EH (cell line): ENCODE measurements around the gene ZBTB38.

Experiments
- DNase-seq: peaks from one replicate; pipeline ENCODE4 v3.0.0-alpha.2; 2015; ENCODE audit warnings: low read depth

The ZBTB38 gene

GRCh38 chr3:141337523-141337854 is 30.8 kb upstream of the ZBTB38 start:
- DNase-seq, result no peak

- no peak for DNase-seq
Observed at GRCh38 chr3:141337991-141338390, 30.3 kb upstream of the ZBTB38 start.

GRCh38 chr3:141338881-141339280 is 29.4 kb upstream of the ZBTB38 start:
- no peak for DNase-seq

GRCh38 chr3:141341536-141341935 is 26.8 kb upstream of the ZBTB38 start:
- no peak for DNase-seq

- no peak for DNase-seq
Observed at GRCh38 chr3:141342386-141342785, 25.9 kb upstream of the ZBTB38 start.

GRCh38 chr3:141343077-141343476 is 25.2 kb upstream of the ZBTB38 start:
- DNase-seq, result no peak

GRCh38 chr3:141343865-141344271 is 24.4 kb upstream of the ZBTB38 start:
- DNase-seq, result no peak

- DNase-seq, result no peak
Observed at GRCh38 chr3:141345528-141345927, 22.8 kb upstream of the ZBTB38 start.

GRCh38 chr3:141346007-141346406 is 22.3 kb upstream of the ZBTB38 start:
- no peak for DNase-seq

GRCh38 chr3:141346418-141346817 is 21.9 kb upstream of the ZBTB38 start:
- DNase-seq, result no peak

GRCh38 chr3:141346839-141347238 is 21.5 kb upstream of the ZBTB38 start:
- no peak for DNase-seq

GRCh38 chr3:141348837-141349236 is 19.5 kb upstream of the ZBTB38 start:
- DNase-seq, result no peak

- DNase-seq, result no peak
Observed at GRCh38 chr3:141349711-141350110, 18.6 kb upstream of the ZBTB38 start.

GRCh38 chr3:141350666-141351065 is 17.6 kb upstream of the ZBTB38 start:
- no peak for DNase-seq

- DNase-seq, result no peak
Observed at GRCh38 chr3:141352262-141352984, 15.9 kb upstream of the ZBTB38 start.

GRCh38 chr3:141353652-141354495 is 14.4 kb upstream of the ZBTB38 start:
- no peak for DNase-seq

- DNase-seq, result no peak
Observed at GRCh38 chr3:141354517-141354916, 13.8 kb upstream of the ZBTB38 start.

GRCh38 chr3:141355242-141355641 is 13.1 kb upstream of the ZBTB38 start:
- DNase-seq, result no peak

- DNase-seq, result no peak
Observed at GRCh38 chr3:141356046-141356445, 12.3 kb upstream of the ZBTB38 start.

- DNase-seq, result peak; percentile 99
Observed at GRCh38 chr3:141360888-141361598, 7.3 kb upstream of the ZBTB38 start.

GRCh38 chr3:141362736-141363135 is 5.6 kb upstream of the ZBTB38 start:
- no peak for DNase-seq

- no peak for DNase-seq
Observed at GRCh38 chr3:141365201-141365600, 3.1 kb upstream of the ZBTB38 start.
